MCF 10A (cell line): ENCODE results near the gene WDR73. TPM values are rescaled to one million over a fixed set of nuclear protein-coding genes. Genes with fewer than 3 reads are reported as not detected.

Experiments
- Bru-seq: library from RNA; stranded (reverse); fragments of 400-500 nt; gene quantifications from one replicate; lab custom pipeline; 2021; lab: Mats Ljungman, UMichigan
- BruChase-seq, 2 experiments: library from RNA; stranded (reverse); fragments of 400-500 nt; gene quantifications; one replicate each; lab custom pipeline; 2021; lab: Mats Ljungman, UMichigan
- BruUV-seq: library from RNA; stranded (reverse); fragments of 400-500 nt; replicated peaks from 2 replicates; lab custom pipeline; 2021; lab: Mats Ljungman, UMichigan
- CTCF ChIA-PET: fragments of 300-600 bp; sonication (Branson Sonifier 250); formaldehyde crosslinking; extraction: SDS; loops from one replicate; lab custom pipeline; 2021; ENCODE audit warnings: antibody characterized with exemption, inconsistent platforms; lab: Yijun Ruan, JAX
- POLR2A ChIA-PET: fragments of 300-600, 350-650 bp; sonication (Branson Sonifier 250); formaldehyde crosslinking; extraction: SDS; loops from one replicate; lab custom pipeline; 2020; ENCODE audit warnings: antibody characterized with exemption, inconsistent platforms; lab: Yijun Ruan, JAX
- DNase-seq: peaks from one replicate; pipeline ENCODE4 v3.0.0-alpha.2; 2018; ENCODE audit not compliant: unreplicated experiment
- H3K27ac Mint-ChIP-seq: one replicate; pipeline ENCODE4 v1.8.0; 2022; ENCODE audit warnings: mild to moderate bottlenecking, low read depth, mixed read lengths; ENCODE audit not compliant: unreplicated experiment
- H3K27me3 Mint-ChIP-seq: one replicate; pipeline ENCODE4 v1.8.0; 2022; ENCODE audit warnings: mixed read lengths; ENCODE audit not compliant: insufficient read depth, unreplicated experiment
- H3K36me3 Mint-ChIP-seq: one replicate; pipeline ENCODE4 v1.8.0; 2022; ENCODE audit warnings: mild to moderate bottlenecking, moderate library complexity, mixed read lengths; ENCODE audit not compliant: insufficient read depth, unreplicated experiment
- H3K4me1 Mint-ChIP-seq: one replicate; pipeline ENCODE4 v1.8.0; 2022; ENCODE audit warnings: mixed read lengths; ENCODE audit not compliant: insufficient read depth, unreplicated experiment
- H3K4me3 Mint-ChIP-seq: one replicate; pipeline ENCODE4 v1.8.0; 2022; ENCODE audit warnings: mild to moderate bottlenecking, moderate library complexity, mixed read lengths; ENCODE audit not compliant: unreplicated experiment
- H3K9me3 Mint-ChIP-seq: one replicate; pipeline ENCODE4 v1.8.0; 2022; ENCODE audit warnings: mixed read lengths; ENCODE audit not compliant: unreplicated experiment
- CTCF ChIP-seq: fragments of 200-600 bp; IDR thresholded peaks from one replicate; pipeline ENCODE4 v1.8.0; 2022; ENCODE audit warnings: antibody characterized with exemption, mild to moderate bottlenecking; ENCODE audit not compliant: unreplicated experiment
- intact Hi-C: fragments of 100-400 bp; cut with micrococcal nuclease; formaldehyde crosslinking; loops from 2 replicates; pipeline ENCODE4 v1.14.1; 2022
- long read RNA-seq: library from polyadenylated mRNA; stranded (forward); transcript quantifications from one replicate; pipeline ENCODE4 v2.0.0, GENCODE V29; 2022
- total RNA-seq: library from RNA; stranded (reverse); gene quantifications from 2 replicates; pipeline ENCODE4 v1.2.3, GENCODE V29; 2022

Gene WDR73
- total RNA-seq (40.9 and 42.1 TPM in 2 replicates), Bru-seq, nascent RNA (percentile 83 among the genes with signal in this experiment), BruChase-seq, experiment 1, labeled RNA remaining after a 6-hour chase (percentile 90 among the genes with signal in this experiment), BruChase-seq, experiment 2, labeled RNA remaining after a 2-hour chase (percentile 88 among the genes with signal in this experiment)
- long read RNA-seq, full-length matches to known transcripts, result 48 of 81 reads
- long read RNA-seq, partial matches to known transcripts, result 3 of 81 reads
- long read RNA-seq, other reads (novel, unspliced or antisense), result 30 of 81 reads

GRCh38 chr15:84653910-84654688 lies at the start of gene WDR73:
WDR73 (minus strand) TSS chr15:84654283; CDS start chr15:84654274, 9 bp downstream.
- DNase-seq, result peak; percentile 94
- Mint-ChIP-seq H3K36me3 (peaks cover 52% of the 10 kb centered on the region), H3K4me1 (peaks cover 23% of the 10 kb centered on the region), H3K27ac (peak within 1 kb of the TSS; percentile 98), H3K4me3 (peak within 1 kb of the TSS; percentile 96), H3K27me3 (no peaks in the 10 kb centered on the region), H3K9me3 (no peaks in the 10 kb centered on the region)
- CTCF ChIA-PET, result interaction anchor here (0.6 to 4.7 kb wide), 14 partner anchors 9 to 391 kb away, joined by 3 to 40 read pairs (median 4); no protein-coding TSS in a partner anchor
- POLR2A ChIA-PET, result interaction anchor here (0.6 to 4.7 kb wide), 21 partner anchors 10 to 1067 kb away, joined by 3 to 42 read pairs (median 4); partner anchors contain the start of genes SEC11A and ZSCAN2
- BruUV-seq, result TSS peak; percentile 80
- no peak for TF ChIP-seq CTCF
- intact Hi-C loops, result loop anchor here (1.0 to 5.0 kb wide), 8 partner anchors 23 to 275 kb away; partner anchors contain the start of genes SEC11A, ZNF592 and ZSCAN2

GRCh38 chr15:84703808-84704207 lies 49.7 kb upstream of the WDR73 start:
- Mint-ChIP-seq H3K4me3 (no peak overlapping the region), H3K27me3 (no peaks in the 10 kb centered on the region), H3K27ac (no peak overlapping the region), H3K4me1 (no peaks in the 10 kb centered on the region), H3K9me3 (no peaks in the 10 kb centered on the region), H3K36me3 (peaks cover 25% of the 10 kb centered on the region)
- ChIA-PET POLR2A (interaction anchor here (0.6 to 5.9 kb wide), 2 partner anchors 12 to 49 kb away, joined by 3 to 48 read pairs; partner anchors contain the start of gene SEC11A), CTCF (interaction anchor here (0.6 kb wide), 1 partner anchor 75 kb away, joined by 4 read pairs; no protein-coding TSS in a partner anchor)
- no peak for TF ChIP-seq CTCF
- no TSS peak for BruUV-seq
- intact Hi-C loops, result no loop called here
- DNase-seq, result no peak

GRCh38 chr15:84702961-84703482 lies 48.9 kb upstream of the WDR73 start:
- POLR2A ChIA-PET, result interaction anchor here (0.5 to 5.9 kb wide), 6 partner anchors 12 to 128 kb away, joined by 3 to 48 read pairs (median 3); partner anchors contain the start of gene SEC11A
- BruUV-seq, result no TSS peak
- Mint-ChIP-seq H3K9me3 (no peaks in the 10 kb centered on the region), H3K27ac (no peak overlapping the region), H3K4me3 (no peak overlapping the region), H3K4me1 (no peaks in the 10 kb centered on the region), H3K36me3 (peaks cover 25% of the 10 kb centered on the region), H3K27me3 (no peaks in the 10 kb centered on the region)
- intact Hi-C loops, result no loop called here
- CTCF ChIA-PET, result interaction anchor here (0.6 to 0.7 kb wide), 3 partner anchors 22 to 132 kb away, joined by 3 to 5 read pairs (median 4); no protein-coding TSS in a partner anchor
- no peak for DNase-seq
- TF ChIP-seq CTCF, result no peak
